ENCODE measurements around the gene AVPR2. TPM values are rescaled to one million over a fixed set of nuclear protein-coding genes. Genes with fewer than 3 reads are reported as not detected.

Gene AVPR2
- polyA plus RNA-seq, 10 donors = 0.48 to 1.2 (median 0.76) TPM

DNA sequence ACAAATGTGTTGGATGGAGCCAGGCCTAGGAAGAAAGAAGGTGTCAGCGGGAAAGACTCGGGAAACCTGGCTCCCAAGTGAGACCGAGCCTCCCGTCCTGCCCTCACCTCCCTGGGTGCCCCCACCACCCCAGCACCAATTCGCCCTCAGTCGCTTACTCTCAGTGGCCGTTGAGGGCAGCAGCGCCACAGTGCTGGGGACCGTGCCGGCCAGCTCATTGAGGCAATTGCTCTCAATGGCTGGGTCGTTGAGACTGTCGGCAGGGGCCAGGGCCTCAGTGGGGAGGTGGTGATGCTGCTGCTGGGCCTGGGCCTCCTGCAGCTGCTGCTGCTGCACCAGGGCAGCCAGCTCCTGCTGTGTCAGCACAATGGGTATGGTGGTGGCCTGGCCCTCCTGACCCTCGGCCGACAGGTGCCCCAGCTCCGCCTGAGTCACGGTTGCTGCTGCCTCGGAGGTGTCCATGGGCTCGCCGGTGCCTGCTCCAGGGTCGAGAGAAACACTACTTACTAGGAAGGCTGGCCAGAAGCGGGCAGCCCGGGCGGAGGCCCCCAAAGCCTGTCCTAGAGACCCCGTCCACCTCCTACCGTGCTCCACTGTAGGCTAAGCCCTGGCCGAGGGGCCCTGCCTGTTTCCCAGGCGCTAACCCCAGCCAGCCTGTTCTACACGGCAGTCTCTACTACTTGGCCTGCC lies 47.4 kb downstream of the AVPR2 start:
- no peak for DNase-seq

- no peak for DNase-seq
Measured at GRCh38 chrX:153952373-153953026, 48.0 kb downstream of the AVPR2 start.

GRCh38 chrX:153953342-153953830 lies 48.9 kb downstream of the AVPR2 start:
- DNase-seq = peak in 2 of 3 donors; percentile 68 to 73

- DNase-seq = no peak
Measured at GRCh38 chrX:153953892-153954557, 49.6 kb downstream of the AVPR2 start.

GRCh38 chrX:153954558-153955227 lies 50.2 kb downstream of the AVPR2 start:
- no peak for DNase-seq

DNA sequence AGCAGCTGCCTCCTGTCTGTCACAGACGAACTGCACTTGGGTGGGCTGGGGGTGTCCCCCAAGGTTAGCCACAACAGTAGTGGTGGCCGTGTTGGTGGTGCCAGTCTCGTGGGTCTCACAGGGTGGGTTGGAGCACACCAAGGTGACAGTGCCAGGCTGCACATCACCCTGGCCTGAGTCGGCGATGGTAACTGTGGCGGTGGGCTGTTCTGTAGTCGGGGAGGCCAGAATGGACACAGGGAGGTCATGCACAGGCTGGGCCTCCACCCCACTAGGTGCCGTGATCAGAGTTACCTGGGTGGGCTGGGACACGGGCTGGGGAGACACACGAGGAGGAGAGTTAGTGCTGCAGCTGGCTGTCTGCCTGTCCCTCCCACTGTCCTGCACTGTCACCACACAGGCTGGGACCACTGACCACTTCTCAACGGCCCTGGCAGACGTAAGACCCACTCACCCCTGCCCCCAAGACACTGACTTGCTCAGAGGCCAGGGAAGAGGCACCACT lies 50.8 kb downstream of the AVPR2 start:
- no peak for DNase-seq

DNA sequence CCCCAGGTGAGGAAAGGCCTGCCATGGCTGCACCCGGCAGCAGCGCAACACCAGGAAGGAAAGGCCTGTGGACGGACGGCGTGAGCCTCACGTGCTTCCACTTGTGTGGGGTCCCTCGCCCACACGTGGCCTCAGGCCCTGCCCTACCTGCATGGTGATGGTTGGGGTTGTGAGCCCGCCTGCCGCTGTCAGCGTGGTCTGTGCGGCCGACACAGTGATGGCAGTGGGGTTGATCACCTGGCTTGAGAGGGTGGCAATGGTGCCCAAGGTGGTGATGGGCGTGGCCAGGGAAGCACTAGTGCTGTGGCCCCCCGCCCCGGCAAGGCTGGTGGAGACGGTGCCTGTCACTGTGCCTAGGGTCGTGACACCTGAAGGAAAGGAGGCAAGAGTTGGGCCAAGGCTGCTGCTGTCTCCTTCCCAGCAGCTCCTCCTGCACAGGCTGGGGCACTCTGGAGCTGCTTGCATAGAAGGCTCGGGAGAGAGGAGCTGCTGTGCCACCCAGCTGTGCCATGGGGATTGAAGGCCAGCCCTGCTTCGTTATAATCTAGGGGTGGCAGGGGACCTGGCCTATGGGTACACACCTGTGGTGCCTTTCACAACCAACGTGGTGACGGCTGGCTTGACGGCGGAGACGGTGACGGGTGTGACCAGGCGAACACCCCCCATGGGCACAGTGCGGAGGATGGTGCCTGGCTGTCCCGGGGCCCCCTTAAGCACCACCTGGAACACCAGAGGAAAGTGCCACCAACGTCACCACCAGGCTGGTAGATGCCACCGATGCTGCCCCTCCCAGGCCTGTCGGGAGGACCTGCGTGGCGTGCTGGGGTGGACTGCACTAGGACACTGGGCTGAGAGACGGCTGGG lies 51.8 kb downstream of the AVPR2 start:
- DNase-seq = no peak

Other genes starting within 250 kb of the AVPR2 start
- gene PNCK, start 230.9 kb upstream of the AVPR2 start, polyA plus RNA-seq (ENCODE audit: insufficient read length in 10 of 10) = 1 to 10 TPM; 2.9 to 7.8 (median 5.1) TPM
- gene SLC6A8, start 216.7 kb upstream of the AVPR2 start, polyA plus RNA-seq (ENCODE audit: insufficient read length in 10 of 10) = 10 to 100 TPM; 22.4 to 41.9 (median 35.3) TPM
- gene BCAP31, start 180.3 kb upstream of the AVPR2 start, polyA plus RNA-seq (ENCODE audit: insufficient read length in 10 of 10) = 10 to 100 TPM; 69.1 to 91.2 (median 73.2) TPM
- 1 to 10 TPM; 7.0 to 9.9 (median 8.6) TPM for gene ABCD1, start 179.8 kb upstream of the AVPR2 start, polyA plus RNA-seq (ENCODE audit: insufficient read length in 10 of 10)
- 1 to 10 TPM in 9 of 10 donors, under 1 TPM in 1; 0.97 to 7.8 (median 3.8) TPM for gene PLXNB3, start 140.4 kb upstream of the AVPR2 start, polyA plus RNA-seq (ENCODE audit: insufficient read length in 10 of 10)
- gene SRPK3, start 123.6 kb upstream of the AVPR2 start, polyA plus RNA-seq (ENCODE audit: insufficient read length in 10 of 10) = 100 to 1,000 TPM; 116 to 277 (median 198) TPM
- gene IDH3G, start 110.3 kb upstream of the AVPR2 start, polyA plus RNA-seq (ENCODE audit: insufficient read length in 10 of 10) = 10 to 100 TPM; 40.6 to 55.9 (median 44.3) TPM
- gene SSR4, start 110.0 kb upstream of the AVPR2 start, polyA plus RNA-seq (ENCODE audit: insufficient read length in 10 of 10) = 100 to 1,000 TPM; 101 to 153 (median 115) TPM
- gene PDZD4, start 74.1 kb upstream of the AVPR2 start, polyA plus RNA-seq (ENCODE audit: insufficient read length in 10 of 10) = 1 to 10 TPM; 2.6 to 5.5 (median 3.5) TPM
- 1 to 10 TPM; 1.8 to 7.4 (median 3.0) TPM for gene L1CAM, start 18.5 kb upstream of the AVPR2 start, polyA plus RNA-seq (ENCODE audit: insufficient read length in 10 of 10)
- gene ARHGAP4, start 21.6 kb downstream of the AVPR2 start, polyA plus RNA-seq (ENCODE audit: insufficient read length in 10 of 10) = 10 to 100 TPM; 14.7 to 28.5 (median 19.5) TPM
- gene NAA10, start 30.4 kb downstream of the AVPR2 start, polyA plus RNA-seq (ENCODE audit: insufficient read length in 10 of 10) = 10 to 100 TPM; 58.4 to 69.5 (median 61.9) TPM
- gene RENBP, start 40.0 kb downstream of the AVPR2 start, polyA plus RNA-seq (ENCODE audit: insufficient read length in 10 of 10) = 1 to 10 TPM; 1.9 to 6.5 (median 3.0) TPM
- gene HCFC1, start 67.1 kb downstream of the AVPR2 start, polyA plus RNA-seq (ENCODE audit: insufficient read length in 10 of 10) = 10 to 100 TPM; 24.8 to 41.3 (median 32.2) TPM
- gene TMEM187, start 68.1 kb downstream of the AVPR2 start, polyA plus RNA-seq (ENCODE audit: insufficient read length in 10 of 10) = 1 to 10 TPM; 2.6 to 7.9 (median 5.4) TPM
- gene IRAK1, start 115.2 kb downstream of the AVPR2 start, polyA plus RNA-seq (ENCODE audit: insufficient read length in 10 of 10) = 10 to 100 TPM; 32.5 to 61.0 (median 46.7) TPM
- gene MECP2, start 193.0 kb downstream of the AVPR2 start, polyA plus RNA-seq (ENCODE audit: insufficient read length in 10 of 10) = 10 to 100 TPM; 16.0 to 26.0 (median 19.9) TPM
- gene OPN1LW, start 239.6 kb downstream of the AVPR2 start, polyA plus RNA-seq (ENCODE audit: insufficient read length in 10 of 10) = not detected

Measured in muscle of back (tissue), 11 donors.